ENCODE measurements around the gene GPR75. TPM values are rescaled to one million over a fixed set of nuclear protein-coding genes. Genes with fewer than 3 reads are reported as not detected.

The GPR75 gene
- total and polyA plus RNA-seq, 2 of the 8 experiments (the other 6 are each of a cell fraction or from before 2014, with no cell fraction given), result 3.5 to 4.3 TPM

- TF ChIP-seq EGR1 (IDR thresholded peaks at IDR 0.05; ENCODE audit: borderline replicate concordance, low read depth, low read length) (no peak), TAF1 (IDR thresholded peaks at IDR 0.05; ENCODE audit: low read depth, low read length) (no peak), CEBPB (IDR thresholded peaks at IDR 0.05; ENCODE audit: low read depth, low read length) (no peak), ATF3 (IDR thresholded peaks at IDR 0.05; ENCODE audit: insufficient read depth, low read depth, low read length) (no peak)
Observed at GRCh38 chr2:53867169-53867568, 7.4 kb upstream of the GPR75 start (continued).

Data from H1 (cell line).